K562 (cell line): ENCODE data around the gene COMP. TPM values are rescaled to one million over a fixed set of nuclear protein-coding genes. Genes with fewer than 3 reads are reported as not detected.

Experiments
- CTCFL ChIP-seq: IDR thresholded peaks from 2 replicates; pipeline ENCODE4 v1.6.1; 2011; ENCODE audit warnings: borderline replicate concordance, low read depth, mild to moderate bottlenecking, moderate library complexity, low read length; ENCODE audit not compliant: insufficient read depth, poor library complexity, severe bottlenecking
- KLF6 ChIP-seq: fragments of 250-450 bp; sonication (Bioruptor Pico); IDR thresholded peaks from 2 replicates; pipeline ENCODE4 v1.4.0; 2020; ENCODE audit warnings: mild to moderate bottlenecking, moderate library complexity, borderline replicate concordance
- RBM34 ChIP-seq: fragments of 200-400 bp; formaldehyde crosslinking; IDR thresholded peaks from 2 replicates; pipeline ENCODE4 v1.6.1; 2018; ENCODE audit warnings: low read length, borderline replicate concordance; ENCODE audit not compliant: insufficient read depth
- SETDB1 ChIP-seq: IDR thresholded peaks from one replicate; pipeline ENCODE4 v1.6.1; 2012; ENCODE audit warnings: low read length, control low read depth, inconsistent platforms
- SIN3A ChIP-seq, 2 experiments: fragments of 150-350 bp in 1 of 2; IDR thresholded peaks; 2 replicates each; pipeline ENCODE4 v1.6.1; 2011 to 2016; ENCODE audit warnings: borderline replicate concordance in 2 of 2, low read depth in 2 of 2, low read length in 2 of 2, mild to moderate bottlenecking in 2 of 2, moderate library complexity in 2 of 2; ENCODE audit not compliant: control insufficient read depth in 1 of 2
- ZBTB2 ChIP-seq: fragments of 450-650 bp; IDR thresholded peaks from 2 replicates; pipeline ENCODE4 v1.6.1; 2016; ENCODE audit warnings: antibody characterized with exemption
- ZNF121 ChIP-seq: sonication (generic); formaldehyde crosslinking; conservative IDR thresholded peaks from 2 replicates; pipeline ENCODE4 v1.8.0; 2022; ENCODE audit warnings: missing genetic modification reagents
- polyA plus RNA-seq, 8 experiments: library from polyadenylated mRNA; depleted of rRNA in 4 of 8; stranded (reverse) in 5 of 8; unstranded in 3 of 8; fragments of >200 nt; fragmentation: Nextera tagmentation in 2 of 8; fragmentation: Illumina TruSeq in 1 of 8; extraction: Ambion mirVana in 2 of 8; extraction: Trizol in 1 of 8; gene quantifications; 2 replicates each; pipeline versions ENCODE4 v1.2.1 to v1.2.3, GENCODE V29; 2011 to 2014; ENCODE audit warnings: inconsistent platforms in 1 of 8, missing spikeins in 1 of 8
- total RNA-seq, 7 experiments: library from RNA; depleted of rRNA in 6 of 7; stranded (reverse); fragments of >200 nt in 6 of 7; fragmentation: Illumina TruSeq in 2 of 7; extraction: Trizol in 2 of 7; gene quantifications; 2 replicates each; pipeline versions ENCODE4 v1.2.1 to v1.2.3, GENCODE V29; 2011 to 2021; ENCODE audit warnings: low replicate concordance in 1 of 7
- TF ChIP-seq, protein P1 (sequence below): sonication (generic); formaldehyde crosslinking; IDR thresholded peaks from 2 replicates; pipeline ENCODE4 v1.8.0; 2022; ENCODE audit warnings: missing genetic modification reagents, mild to moderate bottlenecking, borderline replicate concordance
- TF ChIP-seq, protein P2 (sequence below): fragments of 250-450 bp; sonication (Bioruptor Pico); IDR thresholded peaks from 2 replicates; pipeline ENCODE4 v1.6.1; 2021; ENCODE audit warnings: mild to moderate bottlenecking
- TF ChIP-seq, protein P3 (sequence below), 2 experiments: fragments of 450-650 bp in 1 of 2; sonication (generic) in 1 of 2; formaldehyde crosslinking in 1 of 2; IDR thresholded peaks; 2 replicates each; pipeline versions ENCODE4 v1.7.1 to v1.9.0; 2016 to 2022; ENCODE audit warnings: inconsistent platforms in 1 of 2, mild to moderate bottlenecking in 1 of 2, missing genetic modification reagents in 1 of 2

Gene COMP
- total and polyA plus RNA-seq, 9 of the 15 experiments (the other 6 are each of a cell fraction or from before 2014, with no cell fraction given) = 0.07 TPM; not detected in 8

GRCh38 chr19:18832306-18833140 lies 41.4 kb upstream of the COMP start (continued):
- no peak for TF ChIP-seq SETDB1
- 0 out of 2 replicates have a peak, but pooled peaks have one; percentile 4 for TF ChIP-seq ZNF121
- TF ChIP-seq, protein P1, sequence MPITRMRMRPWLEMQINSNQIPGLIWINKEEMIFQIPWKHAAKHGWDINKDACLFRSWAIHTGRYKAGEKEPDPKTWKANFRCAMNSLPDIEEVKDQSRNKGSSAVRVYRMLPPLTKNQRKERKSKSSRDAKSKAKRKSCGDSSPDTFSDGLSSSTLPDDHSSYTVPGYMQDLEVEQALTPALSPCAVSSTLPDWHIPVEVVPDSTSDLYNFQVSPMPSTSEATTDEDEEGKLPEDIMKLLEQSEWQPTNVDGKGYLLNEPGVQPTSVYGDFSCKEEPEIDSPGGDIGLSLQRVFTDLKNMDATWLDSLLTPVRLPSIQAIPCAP = no peak
- TF ChIP-seq, protein P2, sequence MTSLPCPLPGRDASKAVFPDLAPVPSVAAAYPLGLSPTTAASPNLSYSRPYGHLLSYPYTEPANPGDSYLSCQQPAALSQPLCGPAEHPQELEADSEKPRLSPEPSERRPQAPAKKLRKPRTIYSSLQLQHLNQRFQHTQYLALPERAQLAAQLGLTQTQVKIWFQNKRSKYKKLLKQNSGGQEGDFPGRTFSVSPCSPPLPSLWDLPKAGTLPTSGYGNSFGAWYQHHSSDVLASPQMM (CRISPR knock-in tag) = no peak
- no peak for TF ChIP-seq RBM34
- no peak for TF ChIP-seq KLF6 (CRISPR knock-in tag)
- peak in 1 of 2 experiments; percentile 82; a peak in 1 of 4 replicates for TF ChIP-seq SIN3A (IDR thresholded peaks at IDR 0.05; ENCODE audit: borderline replicate concordance in 2 of 2, control insufficient read depth in 1 of 2, low read depth in 2 of 2, low read length in 2 of 2)
- TF ChIP-seq ZBTB2 = peak; percentile 35; the same call in 1 of the 2 replicates
- peak; percentile 67 for TF ChIP-seq CTCFL
- TF ChIP-seq, protein P3, sequence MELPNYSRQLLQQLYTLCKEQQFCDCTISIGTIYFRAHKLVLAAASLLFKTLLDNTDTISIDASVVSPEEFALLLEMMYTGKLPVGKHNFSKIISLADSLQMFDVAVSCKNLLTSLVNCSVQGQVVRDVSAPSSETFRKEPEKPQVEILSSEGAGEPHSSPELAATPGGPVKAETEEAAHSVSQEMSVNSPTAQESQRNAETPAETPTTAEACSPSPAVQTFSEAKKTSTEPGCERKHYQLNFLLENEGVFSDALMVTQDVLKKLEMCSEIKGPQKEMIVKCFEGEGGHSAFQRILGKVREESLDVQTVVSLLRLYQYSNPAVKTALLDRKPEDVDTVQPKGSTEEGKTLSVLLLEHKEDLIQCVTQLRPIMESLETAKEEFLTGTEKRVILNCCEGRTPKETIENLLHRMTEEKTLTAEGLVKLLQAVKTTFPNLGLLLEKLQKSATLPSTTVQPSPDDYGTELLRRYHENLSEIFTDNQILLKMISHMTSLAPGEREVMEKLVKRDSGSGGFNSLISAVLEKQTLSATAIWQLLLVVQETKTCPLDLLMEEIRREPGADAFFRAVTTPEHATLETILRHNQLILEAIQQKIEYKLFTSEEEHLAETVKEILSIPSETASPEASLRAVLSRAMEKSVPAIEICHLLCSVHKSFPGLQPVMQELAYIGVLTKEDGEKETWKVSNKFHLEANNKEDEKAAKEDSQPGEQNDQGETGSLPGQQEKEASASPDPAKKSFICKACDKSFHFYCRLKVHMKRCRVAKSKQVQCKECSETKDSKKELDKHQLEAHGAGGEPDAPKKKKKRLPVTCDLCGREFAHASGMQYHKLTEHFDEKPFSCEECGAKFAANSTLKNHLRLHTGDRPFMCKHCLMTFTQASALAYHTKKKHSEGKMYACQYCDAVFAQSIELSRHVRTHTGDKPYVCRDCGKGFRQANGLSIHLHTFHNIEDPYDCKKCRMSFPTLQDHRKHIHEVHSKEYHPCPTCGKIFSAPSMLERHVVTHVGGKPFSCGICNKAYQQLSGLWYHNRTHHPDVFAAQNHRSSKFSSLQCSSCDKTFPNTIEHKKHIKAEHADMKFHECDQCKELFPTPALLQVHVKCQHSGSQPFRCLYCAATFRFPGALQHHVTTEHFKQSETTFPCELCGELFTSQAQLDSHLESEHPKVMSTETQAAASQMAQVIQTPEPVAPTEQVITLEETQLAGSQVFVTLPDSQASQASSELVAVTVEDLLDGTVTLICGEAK (IDR thresholded peaks at IDR 0.05) = 0 out of 2 replicates have a peak, but pooled peaks have one; percentile 33
- TF ChIP-seq, protein P3 (CRISPR knock-in tag; IDR thresholded peaks at IDR 0.05) = no peak
